ENCODE measurements around the gene TUT1. TPM values are rescaled to one million over a fixed set of nuclear protein-coding genes. Genes with fewer than 3 reads are reported as not detected.

The TUT1 gene
- total RNA-seq, 2 experiments from 2014 or later: 22.2 to 25.0 TPM

DNA sequence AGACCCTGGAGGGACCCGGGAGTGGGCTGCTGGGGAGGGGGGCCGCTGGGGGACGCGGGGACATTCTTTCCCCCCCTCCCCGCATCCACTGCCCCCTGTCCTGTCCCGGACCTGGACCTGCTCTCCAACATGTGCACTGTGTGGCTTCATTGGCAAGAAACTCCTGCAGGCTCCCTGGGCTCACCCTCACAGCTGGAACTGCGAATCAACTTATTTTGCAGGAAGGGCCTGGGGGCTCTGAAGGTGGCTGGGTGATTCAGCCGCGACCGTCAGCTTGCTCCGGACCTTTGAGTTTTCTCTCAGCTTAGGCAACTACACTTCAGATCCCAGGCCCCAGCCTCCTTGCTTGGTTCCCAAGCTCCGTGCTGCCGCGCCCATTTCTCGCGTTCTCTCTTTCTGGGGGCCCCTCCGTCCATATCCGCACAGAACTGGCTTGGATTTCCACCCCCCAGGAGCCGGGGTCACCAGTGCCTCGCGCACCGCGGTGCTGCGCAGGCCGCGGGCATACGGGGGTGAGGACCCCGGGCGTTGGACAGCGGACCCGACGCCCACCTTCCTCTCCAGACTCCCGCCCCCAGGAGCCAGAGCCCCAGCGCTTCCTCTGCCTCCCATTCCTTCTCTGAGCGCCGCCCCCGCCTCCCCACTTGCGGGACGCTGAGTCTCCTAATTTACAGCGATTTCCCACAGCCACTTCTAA lies 44.2 kb downstream of the TUT1 start:
- ATAC-seq: peak; percentile 2
- Mint-ChIP-seq H3K27me3 (ENCODE audit: low read depth) (peaks cover 24% of the 10 kb centered on the region), H3K4me1 (ENCODE audit: low read depth) (peaks cover 63% of the 10 kb centered on the region), H3K27ac (peak overlapping the region; percentile 55), H3K9me3 (ENCODE audit: insufficient read depth) (no peaks in the 10 kb centered on the region), H3K36me3 (ENCODE audit: low read depth) (peaks cover 8% of the 10 kb centered on the region), H3K4me3 (peak overlapping the region; percentile 74)
- DNase-seq: no peak
- ChIA-PET CTCF (interaction anchor here (1.0 to 11.6 kb wide), 5 partner anchors 9 to 152 kb away, joined by 4 to 249 read pairs (median 6); no protein-coding TSS in a partner anchor), POLR2A (interaction anchor here (1.3 to 1.5 kb wide), 3 partner anchors 8 to 44 kb away, joined by 5 to 16 read pairs (median 8); partner anchors contain the start of gene TUT1)

DNA sequence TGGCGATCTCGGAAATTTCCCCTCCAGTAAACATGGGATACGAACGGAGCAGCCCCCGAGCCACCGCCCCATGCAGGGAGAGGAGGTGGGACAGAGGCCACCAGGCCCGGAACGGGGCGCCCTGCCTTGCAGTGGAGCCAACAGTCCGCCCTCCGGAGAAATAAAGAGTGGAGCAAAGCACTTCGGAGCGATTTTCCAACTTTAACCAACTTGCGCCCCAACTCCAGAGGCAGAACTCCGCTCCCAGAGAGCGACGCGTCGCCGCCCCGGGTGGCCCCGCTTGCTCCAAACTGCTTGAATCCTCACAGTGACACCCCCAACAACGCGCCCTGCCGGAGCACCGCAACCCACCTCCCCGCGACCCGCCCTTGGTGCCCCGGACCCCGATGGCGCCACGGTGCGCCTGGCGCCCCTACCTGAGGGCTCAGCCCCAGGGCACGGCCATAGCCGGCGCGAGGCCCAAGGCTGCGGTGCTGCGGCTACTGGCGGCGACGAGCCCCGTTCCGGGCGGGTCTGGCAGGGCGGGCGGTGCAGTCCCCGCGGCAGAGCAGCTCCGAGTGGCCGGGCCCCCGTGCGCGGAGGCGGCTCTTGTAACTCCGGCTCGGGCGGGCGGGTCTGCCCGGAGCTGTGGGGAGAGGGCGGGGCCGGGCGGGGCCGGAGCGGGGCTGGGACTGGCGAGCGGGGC lies 44.9 kb downstream of the TUT1 start, which contains the start of gene AHNAK:
Gene AHNAK (minus strand): TSS at position 563 of the 685 bp plus-strand sequence. CDS start 10,708 bp downstream, outside the sequence.
- ATAC-seq (peak; percentile 63), DNase-seq (peak; percentile 75)
- Mint-ChIP-seq H3K9me3 (ENCODE audit: insufficient read depth) (no peaks in the 10 kb centered on the region), H3K27ac (peak within 1 kb of the TSS; percentile 55), H3K4me3 (peak within 1 kb of the TSS; percentile 90), H3K36me3 (ENCODE audit: low read depth) (peaks cover 4% of the 10 kb centered on the region), H3K27me3 (ENCODE audit: low read depth) (peaks cover 24% of the 10 kb centered on the region), H3K4me1 (ENCODE audit: low read depth) (peaks cover 63% of the 10 kb centered on the region)
- CTCF ChIA-PET: interaction anchor here (1.0 to 11.6 kb wide), 5 partner anchors 9 to 151 kb away, joined by 4 to 249 read pairs (median 6); no protein-coding TSS in a partner anchor
- POLR2A ChIA-PET: interaction anchor here (1.3 to 1.5 kb wide), 3 partner anchors 9 to 45 kb away, joined by 5 to 16 read pairs (median 8); partner anchors contain the start of gene TUT1

- H3K27me3 Mint-ChIP-seq (ENCODE audit: low read depth): peaks cover 21% of the 10 kb centered on the region
- peak overlapping the region; percentile 84 for H3K27ac Mint-ChIP-seq
- ChIA-PET CTCF (interaction anchor here (1.0 to 11.6 kb wide), 5 partner anchors 11 to 151 kb away, joined by 3 to 266 read pairs (median 69); partner anchors contain the start of gene TUT1), POLR2A (interaction anchor here (0.7 to 4.3 kb wide), 5 partner anchors 10 to 296 kb away, joined by 3 to 36 read pairs (median 10); partner anchors contain the start of gene TUT1)
- H3K36me3 Mint-ChIP-seq (ENCODE audit: low read depth): peaks cover 6% of the 10 kb centered on the region
- peaks cover 63% of the 10 kb centered on the region for H3K4me1 Mint-ChIP-seq (ENCODE audit: low read depth)
- ATAC-seq (peak; percentile 27), DNase-seq (peak; percentile 47)
- no peaks in the 10 kb centered on the region for H3K9me3 Mint-ChIP-seq (ENCODE audit: insufficient read depth)
- peak overlapping the region; percentile 90 for H3K4me3 Mint-ChIP-seq
Measured at GRCh38 chr11:62545437-62546243, 45.7 kb downstream of the TUT1 start.

GRCh38 chr11:62544581-62545436 lies 46.5 kb downstream of the TUT1 start:
- ATAC-seq (peak; percentile 16), DNase-seq (peak; percentile 49)
- Mint-ChIP-seq H3K9me3 (ENCODE audit: insufficient read depth) (no peaks in the 10 kb centered on the region), H3K27ac (peak overlapping the region; percentile 78), H3K27me3 (ENCODE audit: low read depth) (peaks cover 16% of the 10 kb centered on the region), H3K36me3 (ENCODE audit: low read depth) (peaks cover 6% of the 10 kb centered on the region), H3K4me3 (peak overlapping the region; percentile 90), H3K4me1 (ENCODE audit: low read depth) (peaks cover 64% of the 10 kb centered on the region)
- POLR2A ChIA-PET: interaction anchor here (0.6 to 4.3 kb wide), 9 partner anchors 11 to 336 kb away, joined by 3 to 36 read pairs (median 8); partner anchors contain the start of genes C11orf98, CSKMT and TUT1
- CTCF ChIA-PET: interaction anchor here (1.0 to 11.6 kb wide), 10 partner anchors 11 to 155 kb away, joined by 3 to 266 read pairs (median 28); partner anchors contain the start of genes EEF1G and TUT1

DNA sequence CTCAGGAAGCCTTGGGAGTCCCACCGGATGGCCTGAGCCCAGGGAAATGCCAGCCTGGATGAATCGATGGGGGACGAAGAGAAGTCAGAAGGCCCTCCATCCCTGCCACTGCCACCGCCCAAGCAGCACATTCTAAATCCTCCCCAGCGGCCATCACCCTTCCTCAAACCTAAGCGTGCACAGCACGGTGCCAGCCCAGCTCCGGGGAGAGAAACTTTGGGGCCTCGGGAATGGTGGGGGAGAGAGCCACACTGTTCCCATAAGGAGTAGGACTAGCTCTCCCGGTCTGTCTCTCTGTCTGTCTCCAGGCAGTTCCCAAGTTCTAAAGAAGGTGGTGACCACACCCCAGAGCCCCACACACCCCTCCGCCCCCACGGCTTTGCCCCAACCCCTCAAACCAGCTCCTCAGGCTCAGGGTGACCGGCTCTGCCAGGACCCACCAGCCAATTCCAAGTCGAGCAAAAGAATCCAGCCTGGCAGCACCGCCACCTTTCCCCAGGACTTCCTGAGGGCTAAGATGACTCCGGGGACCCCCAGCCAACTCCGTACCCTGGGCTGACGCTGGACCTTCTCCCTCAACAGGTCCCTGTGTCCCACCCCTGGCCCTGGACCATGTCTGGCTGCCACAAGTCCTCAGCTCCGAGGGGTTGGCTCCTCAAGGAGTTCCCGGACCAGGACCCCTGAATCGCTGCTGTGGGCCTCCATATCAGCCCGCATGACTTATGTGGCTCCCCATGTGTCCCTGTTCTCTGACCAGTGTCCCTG lies 47.5 kb downstream of the TUT1 start:
- H3K27me3 Mint-ChIP-seq (ENCODE audit: low read depth): peaks cover 13% of the 10 kb centered on the region
- DNase-seq: no peak
- H3K9me3 Mint-ChIP-seq (ENCODE audit: insufficient read depth): no peaks in the 10 kb centered on the region
- H3K4me3 Mint-ChIP-seq: peak overlapping the region; percentile 90
- H3K4me1 Mint-ChIP-seq (ENCODE audit: low read depth): peaks cover 71% of the 10 kb centered on the region
- POLR2A ChIA-PET: interaction anchor here (0.6 to 4.3 kb wide), 14 partner anchors 9 to 571 kb away, joined by 3 to 36 read pairs (median 6); partner anchors contain the start of genes C11orf98, CSKMT and TUT1
- ATAC-seq: no peak
- CTCF ChIA-PET: interaction anchor here (1.0 to 11.6 kb wide), 29 partner anchors 12 to 420 kb away, joined by 3 to 266 read pairs (median 7); partner anchors contain the start of genes B3GAT3, EEF1G, INCENP and SCGB1A1
- H3K27ac Mint-ChIP-seq: peak overlapping the region; percentile 48
- peaks cover 6% of the 10 kb centered on the region for H3K36me3 Mint-ChIP-seq (ENCODE audit: low read depth)

DNA sequence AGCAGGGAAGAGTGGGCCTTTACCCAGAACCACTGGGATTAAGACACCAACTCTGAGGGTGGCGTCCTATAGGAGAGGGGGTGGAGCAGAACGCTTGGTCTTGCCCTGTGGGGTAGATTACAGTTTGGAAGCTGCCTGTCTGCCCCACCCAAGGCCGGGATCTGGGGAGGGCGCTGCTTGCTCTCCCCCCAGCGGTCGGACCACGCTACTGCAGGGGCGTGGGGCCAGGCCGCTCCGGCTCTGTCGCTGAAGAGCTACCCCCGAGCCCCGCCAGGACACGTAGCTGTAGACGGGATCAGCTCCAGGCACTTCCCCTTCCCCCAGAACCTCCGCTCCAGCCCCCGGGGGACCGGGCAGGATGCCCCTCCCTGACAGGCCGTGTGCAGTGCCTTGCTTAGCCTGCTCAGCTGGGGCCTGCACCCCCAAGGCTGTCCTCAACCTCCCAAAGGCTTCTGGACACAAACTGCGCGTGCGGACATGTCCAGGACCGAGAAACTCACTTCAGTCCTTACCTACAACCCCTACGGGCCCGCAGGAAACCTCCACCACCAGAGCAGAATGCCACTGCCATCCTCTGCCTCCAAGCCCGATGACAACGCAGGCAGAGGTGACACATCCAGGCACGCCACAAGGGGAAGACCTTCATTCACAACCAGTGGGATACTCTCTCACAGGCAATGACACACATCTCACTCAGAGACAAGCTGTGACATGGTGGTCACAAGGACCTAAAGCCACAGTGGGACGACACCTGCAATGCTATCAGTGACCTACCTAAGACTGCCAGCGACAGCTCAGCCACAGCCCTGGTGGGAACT lies 48.4 kb downstream of the TUT1 start:
- Mint-ChIP-seq H3K4me1 (ENCODE audit: low read depth) (peaks cover 78% of the 10 kb centered on the region), H3K27me3 (ENCODE audit: low read depth) (peaks cover 7% of the 10 kb centered on the region), H3K4me3 (peak overlapping the region; percentile 90), H3K27ac (peak overlapping the region; percentile 84), H3K36me3 (ENCODE audit: low read depth) (peaks cover 6% of the 10 kb centered on the region), H3K9me3 (ENCODE audit: insufficient read depth) (no peaks in the 10 kb centered on the region)
- DNase-seq: peak; percentile 81
- ChIA-PET CTCF (interaction anchor here (0.5 to 11.6 kb wide), 54 partner anchors 9 to 419 kb away, joined by 3 to 266 read pairs (median 5); partner anchors contain the start of genes B3GAT3, EEF1G, INCENP and MTA2), POLR2A (interaction anchor here (0.7 to 4.3 kb wide), 11 partner anchors 9 to 570 kb away, joined by 3 to 36 read pairs (median 4); partner anchors contain the start of gene TUT1)
- peak; percentile 36 for ATAC-seq

DNA sequence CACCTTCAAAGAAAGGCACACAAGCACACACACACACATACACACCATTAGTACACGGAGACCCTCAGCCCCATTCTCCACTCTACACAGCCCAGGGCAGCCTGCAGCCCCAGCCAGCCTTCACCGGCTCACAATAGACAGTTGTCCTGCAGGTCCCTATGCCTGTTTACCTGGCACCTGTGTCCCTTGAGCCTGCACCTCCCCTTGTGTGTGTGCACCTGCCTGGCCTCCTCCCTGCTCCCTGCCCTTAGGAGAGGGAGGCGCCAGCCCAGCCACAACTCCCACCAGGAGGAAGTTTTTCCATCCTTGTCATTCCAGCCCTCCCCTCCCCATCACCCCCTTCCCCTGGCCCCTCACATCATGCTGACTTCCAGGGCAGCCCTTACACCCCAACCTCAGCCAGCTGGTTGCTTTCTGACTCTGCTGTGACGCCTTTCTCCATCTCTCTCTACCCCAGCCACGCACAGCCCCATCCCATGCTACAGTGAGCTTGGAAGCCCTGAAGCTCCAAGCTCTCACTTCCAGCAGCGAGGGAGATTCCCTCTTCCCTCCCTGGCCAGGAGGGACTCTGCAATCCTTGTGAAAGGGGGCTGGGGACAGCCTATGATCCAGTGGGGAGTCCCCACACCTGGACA lies 49.1 kb downstream of the TUT1 start:
- ChIA-PET POLR2A (interaction anchor here (1.4 to 4.3 kb wide), 6 partner anchors 10 to 117 kb away, joined by 4 to 36 read pairs (median 10); partner anchors contain the start of gene TUT1), CTCF (interaction anchor here (0.7 to 11.6 kb wide), 43 partner anchors 14 to 418 kb away, joined by 3 to 266 read pairs (median 7); partner anchors contain the start of genes EEF1G, INCENP, MTA2 and SCGB1A1)
- peaks cover 76% of the 10 kb centered on the region for H3K4me1 Mint-ChIP-seq (ENCODE audit: low read depth)
- no peak for ATAC-seq
- H3K27me3 Mint-ChIP-seq (ENCODE audit: low read depth): no peaks in the 10 kb centered on the region
- no peaks in the 10 kb centered on the region for H3K9me3 Mint-ChIP-seq (ENCODE audit: insufficient read depth)
- H3K4me3 Mint-ChIP-seq: peak overlapping the region; percentile 90
- DNase-seq: no peak
- H3K36me3 Mint-ChIP-seq (ENCODE audit: low read depth): peaks cover 6% of the 10 kb centered on the region
- peak overlapping the region; percentile 84 for H3K27ac Mint-ChIP-seq

- ChIA-PET CTCF (interaction anchor here (1.4 to 11.6 kb wide), 8 partner anchors 15 to 147 kb away, joined by 3 to 266 read pairs (median 30); partner anchors contain the start of gene EEF1G), POLR2A (no interaction called here)
- peak overlapping the region; percentile 59 for H3K4me3 Mint-ChIP-seq
- H3K27ac Mint-ChIP-seq: peak overlapping the region; percentile 84
- H3K36me3 Mint-ChIP-seq (ENCODE audit: low read depth): peaks cover 10% of the 10 kb centered on the region
- no peaks in the 10 kb centered on the region for H3K27me3 Mint-ChIP-seq (ENCODE audit: low read depth)
- no peak for ATAC-seq
- H3K9me3 Mint-ChIP-seq (ENCODE audit: insufficient read depth): no peaks in the 10 kb centered on the region
- DNase-seq: peak; percentile 44
- peaks cover 76% of the 10 kb centered on the region for H3K4me1 Mint-ChIP-seq (ENCODE audit: low read depth)
Measured at GRCh38 chr11:62540804-62541701, 50.3 kb downstream of the TUT1 start.

Measured in activated CD8-positive, alpha-beta T cell treated with anti-CD3 and anti-CD28 coated beads, Interleukin-2, amount 10 ng/mL, durations not matched to agents 7 days and 5 days (primary cell).